ENCODE data around the gene CACNA2D3.

DNA sequence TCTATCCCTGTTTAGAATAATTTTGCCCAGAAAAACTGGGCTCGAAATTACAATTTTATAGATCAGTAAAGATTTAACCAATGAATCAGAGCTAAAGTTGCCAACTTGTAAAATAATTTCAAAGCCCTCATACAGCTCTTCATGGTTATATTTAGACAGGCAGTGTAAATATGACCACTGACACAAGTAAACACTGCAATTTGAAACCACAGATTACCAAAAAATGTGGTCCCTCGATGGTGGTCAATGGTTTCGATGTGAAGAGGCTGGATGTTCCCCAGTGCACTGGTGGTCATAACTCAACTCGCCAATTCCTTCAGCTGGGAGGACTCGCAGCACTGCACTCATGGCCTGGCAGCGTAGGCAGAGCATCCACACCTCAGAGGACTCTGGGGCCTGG is 776.9 kb downstream of the CACNA2D3 start:
- TF ChIP-seq, protein P1, sequence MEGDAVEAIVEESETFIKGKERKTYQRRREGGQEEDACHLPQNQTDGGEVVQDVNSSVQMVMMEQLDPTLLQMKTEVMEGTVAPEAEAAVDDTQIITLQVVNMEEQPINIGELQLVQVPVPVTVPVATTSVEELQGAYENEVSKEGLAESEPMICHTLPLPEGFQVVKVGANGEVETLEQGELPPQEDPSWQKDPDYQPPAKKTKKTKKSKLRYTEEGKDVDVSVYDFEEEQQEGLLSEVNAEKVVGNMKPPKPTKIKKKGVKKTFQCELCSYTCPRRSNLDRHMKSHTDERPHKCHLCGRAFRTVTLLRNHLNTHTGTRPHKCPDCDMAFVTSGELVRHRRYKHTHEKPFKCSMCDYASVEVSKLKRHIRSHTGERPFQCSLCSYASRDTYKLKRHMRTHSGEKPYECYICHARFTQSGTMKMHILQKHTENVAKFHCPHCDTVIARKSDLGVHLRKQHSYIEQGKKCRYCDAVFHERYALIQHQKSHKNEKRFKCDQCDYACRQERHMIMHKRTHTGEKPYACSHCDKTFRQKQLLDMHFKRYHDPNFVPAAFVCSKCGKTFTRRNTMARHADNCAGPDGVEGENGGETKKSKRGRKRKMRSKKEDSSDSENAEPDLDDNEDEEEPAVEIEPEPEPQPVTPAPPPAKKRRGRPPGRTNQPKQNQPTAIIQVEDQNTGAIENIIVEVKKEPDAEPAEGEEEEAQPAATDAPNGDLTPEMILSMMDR (IDR thresholded peaks at IDR 0.05): no peak
- no peak for TF ChIP-seq ZFX (IDR thresholded peaks at IDR 0.05; ENCODE audit: borderline replicate concordance)
